ENCODE measurements around the gene KCNAB2.

Gene KCNAB2

GRCh38 chr1:6033124-6033523 is 12.6 kb upstream of the KCNAB2 start:
- DNase-seq: no peak

GRCh38 chr1:6033986-6034749 is 11.5 kb upstream of the KCNAB2 start:
- no peak for DNase-seq

- DNase-seq: no peak
These were observed 11.0 kb upstream of the KCNAB2 start for GRCh38 chr1:6034750-6035096.

DNA sequence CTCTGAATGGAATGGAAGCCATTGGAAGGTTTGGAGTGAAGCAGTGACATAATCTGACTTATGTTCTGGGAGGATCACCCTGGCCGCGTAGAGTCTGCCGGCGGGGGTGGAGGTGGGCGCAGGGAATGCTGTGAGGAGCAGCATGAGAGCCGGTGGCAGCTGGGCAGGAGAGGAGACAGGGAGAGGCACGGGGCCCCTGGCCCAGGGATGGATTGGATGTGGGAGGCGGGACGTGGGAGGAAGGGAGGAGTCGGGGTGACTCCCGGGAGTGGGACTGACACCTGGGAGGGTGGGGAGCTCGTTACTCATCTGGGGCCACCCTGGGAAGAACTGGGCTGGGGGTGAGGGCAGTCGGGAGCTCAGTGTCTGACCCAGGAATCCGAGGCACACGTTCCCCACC is 10.4 kb upstream of the KCNAB2 start:
- no peak for DNase-seq

- no peak for DNase-seq
These were observed 10.0 kb upstream of the KCNAB2 start for GRCh38 chr1:6035719-6036118.

- DNase-seq: peak; percentile 75
These were observed 8.3 kb upstream of the KCNAB2 start for GRCh38 chr1:6037338-6037762.

DNA sequence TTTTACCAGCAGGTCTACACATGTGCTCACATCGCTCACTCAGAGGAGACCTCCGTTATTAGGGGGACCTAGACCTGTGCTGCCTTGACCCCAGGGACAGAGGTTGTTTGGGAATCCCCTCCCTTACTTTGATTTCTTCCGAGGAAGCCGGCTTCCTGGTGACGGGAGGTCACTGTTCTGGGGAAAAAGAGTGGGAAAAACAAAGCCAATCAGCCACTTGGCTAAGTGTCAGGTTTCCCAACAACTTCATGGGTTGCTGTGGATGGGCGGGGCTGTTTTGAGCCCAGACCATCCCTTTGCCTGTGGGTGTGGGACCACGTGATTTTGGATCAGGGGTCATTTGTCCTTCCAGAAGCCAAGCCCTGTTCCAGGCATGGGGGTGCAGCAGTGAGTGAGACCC is 7.1 kb upstream of the KCNAB2 start:
- no peak for DNase-seq

DNA sequence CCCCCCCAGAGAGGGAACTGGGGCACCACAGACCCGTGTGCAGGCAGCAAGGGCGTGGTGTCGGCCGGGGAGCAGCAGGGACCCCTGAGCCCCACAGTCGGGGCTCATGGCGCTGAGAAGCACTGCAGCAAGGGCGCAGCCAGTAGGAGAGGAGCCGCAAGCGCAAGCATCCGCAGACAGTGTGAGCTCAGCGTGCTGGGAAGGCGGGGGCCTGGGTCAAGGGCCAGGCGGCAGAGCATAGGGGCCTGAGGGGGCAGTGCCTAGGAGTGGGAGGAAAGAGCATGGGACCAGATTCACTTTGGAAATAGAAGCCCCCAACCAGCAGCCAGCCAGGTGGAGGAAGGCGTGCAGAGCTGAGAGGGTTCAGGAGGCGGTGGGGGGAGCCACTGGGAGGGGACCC is 6.7 kb upstream of the KCNAB2 start:
- DNase-seq: no peak

DNA sequence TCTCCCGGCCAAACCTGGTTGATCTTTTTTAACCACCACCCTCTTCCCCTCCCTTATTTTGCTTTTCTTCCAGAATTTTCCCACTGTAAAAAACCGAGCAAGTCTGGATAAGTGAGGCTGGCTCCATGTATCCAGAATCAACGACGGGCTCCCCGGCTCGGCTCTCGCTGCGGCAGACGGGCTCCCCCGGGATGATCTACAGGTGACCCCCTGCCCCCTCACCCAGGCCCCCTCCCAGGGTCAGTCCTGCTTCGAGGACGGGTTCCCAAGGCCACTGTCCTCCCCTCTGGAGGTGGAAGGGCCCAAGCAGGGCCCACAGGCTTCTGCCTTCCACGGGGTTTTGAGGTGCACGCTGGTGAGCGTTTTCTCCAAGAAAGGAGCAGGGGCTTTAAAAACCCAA is 5.2 kb upstream of the KCNAB2 start:
- DNase-seq: no peak

DNA sequence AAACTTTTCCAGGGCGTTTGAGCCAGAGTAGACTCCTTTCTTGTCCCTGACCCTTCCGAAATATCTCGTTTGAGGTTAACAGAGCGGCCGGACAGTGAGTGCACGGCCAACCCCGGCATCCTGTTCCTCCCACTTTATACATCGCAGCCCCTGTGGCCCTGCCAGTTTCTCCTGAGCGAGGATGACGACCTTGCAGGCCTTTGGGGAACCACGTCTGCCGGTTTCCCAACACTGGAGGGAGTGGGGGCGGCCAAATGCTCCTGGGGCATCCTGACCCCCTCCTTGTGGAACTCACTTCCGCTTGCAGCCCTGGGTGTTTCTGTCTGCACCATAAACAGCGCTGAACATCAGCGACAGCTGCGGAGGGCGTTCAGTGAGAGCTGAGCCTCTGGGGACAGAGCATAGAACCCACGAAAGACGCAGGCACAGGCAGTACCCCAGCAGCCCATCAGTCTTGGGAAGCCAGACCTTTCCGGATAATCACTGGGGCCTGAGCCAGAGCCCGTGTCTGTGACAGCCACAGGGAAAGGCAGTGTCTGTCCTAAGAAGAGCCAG is 4.8 kb upstream of the KCNAB2 start:
- DNase-seq: no peak

GRCh38 chr1:6041432-6042062 is 4.1 kb upstream of the KCNAB2 start:
- no peak for DNase-seq

- no peak for DNase-seq
These were observed 2.1 kb upstream of the KCNAB2 start for GRCh38 chr1:6043561-6043960.

- DNase-seq: no peak
These were observed 1.1 kb upstream of the KCNAB2 start for GRCh38 chr1:6044481-6045109.

DNA sequence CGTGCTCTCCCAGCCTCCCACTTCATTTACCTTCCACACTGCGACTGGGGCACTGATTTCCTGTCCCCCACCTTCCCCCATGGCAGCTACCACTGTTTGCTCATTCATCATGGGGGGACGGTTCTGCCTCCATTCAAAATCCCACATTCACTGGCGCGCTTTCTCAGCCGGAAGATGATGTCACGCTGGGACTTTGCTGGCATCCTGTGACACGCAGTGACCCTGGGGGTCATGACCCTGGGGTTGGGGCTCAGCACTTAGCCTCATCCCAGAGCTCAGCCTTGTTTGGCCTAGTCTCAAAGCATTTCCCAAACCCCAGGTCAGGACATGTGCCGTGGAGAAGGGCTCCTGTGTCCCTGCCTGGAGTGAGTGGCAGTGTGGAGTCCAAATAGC is 582 bp upstream of the KCNAB2 start:
- no peak for DNase-seq

DNA sequence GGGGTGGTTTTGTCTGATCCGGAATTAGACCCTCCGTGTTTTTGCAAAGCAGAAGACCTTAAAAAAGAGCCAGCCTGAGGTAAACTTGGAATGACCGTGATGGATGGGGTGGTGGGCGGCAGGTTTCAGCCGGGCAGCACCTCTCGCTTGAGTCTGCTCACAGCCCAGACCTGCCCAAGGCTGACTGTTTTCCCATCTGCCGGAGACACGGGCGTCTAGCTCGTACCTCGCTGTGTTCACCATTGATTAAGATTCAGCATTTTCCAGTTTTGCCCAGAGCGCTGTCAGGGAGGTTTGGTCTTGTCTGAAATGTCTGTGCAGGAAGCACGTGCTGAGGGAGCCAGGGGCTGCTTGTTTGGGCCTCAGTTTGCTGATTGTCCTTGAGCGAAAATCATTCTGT is 591 bp downstream of the KCNAB2 start:
- DNase-seq: no peak

DNA sequence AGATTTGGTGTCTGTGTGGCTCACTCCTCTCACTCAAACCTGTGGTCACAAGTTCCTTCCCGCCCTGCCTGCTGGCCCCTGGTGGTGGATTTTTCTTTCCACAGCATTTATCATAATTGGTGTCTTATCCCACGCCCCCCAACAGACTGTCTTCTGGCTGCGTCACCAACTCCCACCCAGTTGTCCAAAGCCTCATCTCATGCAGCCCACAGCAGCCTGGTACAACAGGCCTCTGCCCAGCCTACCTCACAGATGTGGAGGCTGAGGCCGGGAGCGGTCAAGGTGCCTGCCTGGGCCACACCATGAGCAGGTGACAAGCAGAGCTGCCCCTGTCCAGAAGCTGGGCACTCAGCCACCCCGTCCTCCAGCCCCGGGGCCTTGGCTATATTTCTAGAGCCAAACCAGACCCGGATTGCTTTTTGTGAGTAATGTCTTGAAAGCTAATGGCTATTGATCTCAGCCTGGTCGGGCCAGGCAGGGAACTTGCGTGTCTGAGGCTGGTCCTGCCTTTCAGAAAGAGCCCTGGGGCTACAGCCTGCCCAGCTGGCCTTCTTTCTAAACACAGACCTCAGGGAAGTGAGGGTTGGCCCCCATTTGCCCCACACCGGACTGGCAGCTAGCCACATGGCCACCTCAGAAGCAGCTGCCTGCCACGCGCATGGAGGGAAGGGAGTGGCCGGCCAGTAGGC is 2.6 kb downstream of the KCNAB2 start:
- DNase-seq: no peak

DNA sequence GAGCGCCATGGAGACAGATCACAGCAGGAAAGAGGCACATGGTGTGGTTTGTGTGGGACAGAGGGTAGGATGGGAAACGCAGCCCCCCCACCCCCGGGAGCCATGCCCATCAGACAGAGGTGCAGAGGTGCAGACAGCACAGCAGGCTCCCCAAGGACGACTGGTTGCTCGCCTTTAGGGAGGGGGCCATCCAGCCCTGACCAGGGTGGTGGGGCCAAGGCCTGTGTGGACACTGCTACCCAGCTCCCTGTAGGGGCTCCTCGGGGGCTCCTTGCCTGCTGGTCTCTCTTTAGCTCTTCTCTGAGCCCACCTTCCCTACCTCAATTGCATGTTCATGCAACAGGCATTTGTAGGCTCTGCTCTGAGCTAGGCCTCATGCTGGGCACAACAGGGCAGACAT is 3.7 kb downstream of the KCNAB2 start:
- DNase-seq: no peak

DNA sequence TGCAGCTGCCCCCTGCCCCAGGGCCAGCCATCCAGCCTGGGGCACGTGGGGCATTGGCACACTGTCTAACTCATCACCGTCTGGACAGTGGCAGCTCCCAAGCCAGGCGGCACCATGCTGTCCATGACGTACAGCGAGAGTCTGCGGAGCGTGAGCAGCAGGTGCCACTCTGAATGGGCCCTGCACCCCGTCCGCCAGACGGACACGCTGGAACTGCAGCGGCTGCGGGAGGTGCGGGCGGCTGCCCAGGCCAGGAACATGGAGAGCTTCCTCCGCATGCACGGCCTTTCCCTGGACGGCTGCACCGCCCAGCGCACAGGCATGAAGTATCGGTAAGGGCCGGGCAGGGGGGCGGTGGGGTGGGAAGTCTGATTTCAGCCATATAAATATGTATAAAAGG is 5.7 kb downstream of the KCNAB2 start:
- DNase-seq: no peak

GRCh38 chr1:6052543-6053205 is 7.0 kb downstream of the KCNAB2 start:
- peak; percentile 65 for DNase-seq

DNA sequence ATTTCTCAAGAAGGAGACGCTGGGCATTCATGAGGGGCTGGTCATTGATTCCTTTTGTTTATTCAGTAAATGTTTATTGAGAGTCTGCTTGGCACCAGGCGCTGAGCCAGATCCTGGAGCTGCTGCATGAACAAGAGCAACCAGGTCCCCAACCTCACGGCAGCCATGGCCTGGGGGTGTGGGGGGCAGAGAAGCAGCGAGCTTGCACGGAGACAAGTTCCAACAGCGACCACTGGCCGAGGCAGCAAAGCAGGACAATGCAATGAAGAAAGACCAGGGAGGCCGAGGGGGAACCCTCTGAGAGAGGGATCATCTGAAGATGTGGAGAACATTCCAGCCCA is 7.5 kb downstream of the KCNAB2 start:
- DNase-seq: no peak

GRCh38 chr1:6054596-6054995 is 8.9 kb downstream of the KCNAB2 start:
- no peak for DNase-seq

GRCh38 chr1:6056572-6056948 is 10.9 kb downstream of the KCNAB2 start:
- DNase-seq: no peak

All from fibroblast of skin of abdomen (primary cell).